Cerebellar cortex (tissue), 1 donor: ENCODE data around the gene FBXO21.
A peak's percentile ranks its signal among the peaks of the same experiment; 100 is the strongest.
"Not testable (repeated sequence)": the region's sequence is repeated elsewhere in the genome, so short reads cannot be mapped to it uniquely, and the experiment has no call there.

Source experiments
- DNase-seq: peaks from one replicate; pipeline ENCODE4 v3.0.0-alpha.2; 2015; ENCODE audit warnings: low spot score

FBXO21 gene

DNA sequence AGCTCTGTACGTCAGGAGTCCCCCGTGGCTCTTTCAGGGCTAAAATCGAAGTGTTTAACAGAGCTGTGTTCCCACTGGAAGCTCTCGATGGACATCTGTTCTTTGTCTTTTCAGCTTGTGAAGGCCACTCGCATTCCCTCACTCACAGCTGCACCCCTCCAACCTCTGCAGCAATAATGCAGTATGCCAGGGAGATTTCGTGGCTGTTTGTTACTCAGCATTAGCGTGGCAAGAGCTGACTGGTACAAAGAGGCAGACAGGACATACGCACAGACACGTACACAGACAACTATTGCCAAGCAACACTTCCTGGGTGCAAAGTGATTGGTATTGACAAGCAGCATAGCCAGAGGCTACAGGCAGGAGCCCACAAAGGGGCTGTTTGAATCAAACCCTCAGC is 11.8 kb upstream of the FBXO21 start:
- DNase-seq, result no peak

- not testable (repeated sequence) for DNase-seq
Observed at GRCh38 chr12:117199956-117200744, 9.9 kb upstream of the FBXO21 start.

GRCh38 chr12:117196334-117196733 is 6.1 kb upstream of the FBXO21 start:
- DNase-seq, result not testable (repeated sequence)

GRCh38 chr12:117195027-117195426 is 4.8 kb upstream of the FBXO21 start:
- DNase-seq, result not testable (repeated sequence)

GRCh38 chr12:117193903-117194302 is 3.6 kb upstream of the FBXO21 start:
- no peak for DNase-seq

DNA sequence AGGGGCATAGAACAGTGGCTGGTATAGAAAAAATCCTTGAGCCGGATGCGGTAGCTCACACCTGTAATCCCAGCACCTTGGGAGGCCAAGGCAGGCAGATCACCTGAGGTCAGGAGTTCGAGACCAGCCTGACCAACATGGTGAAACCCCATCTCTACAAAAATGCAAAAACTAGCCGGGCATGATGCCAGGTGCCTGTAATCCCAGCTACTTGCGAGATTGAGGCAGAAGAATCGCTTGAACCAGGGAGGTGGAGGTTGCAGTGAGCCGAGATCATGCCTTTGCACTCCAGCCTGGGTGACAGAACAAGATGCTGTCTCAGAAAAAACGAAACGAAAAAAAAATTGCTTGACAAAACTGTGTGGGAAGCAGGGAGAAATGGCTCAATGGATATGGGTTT is 2.3 kb upstream of the FBXO21 start:
- not testable (repeated sequence) for DNase-seq

DNA sequence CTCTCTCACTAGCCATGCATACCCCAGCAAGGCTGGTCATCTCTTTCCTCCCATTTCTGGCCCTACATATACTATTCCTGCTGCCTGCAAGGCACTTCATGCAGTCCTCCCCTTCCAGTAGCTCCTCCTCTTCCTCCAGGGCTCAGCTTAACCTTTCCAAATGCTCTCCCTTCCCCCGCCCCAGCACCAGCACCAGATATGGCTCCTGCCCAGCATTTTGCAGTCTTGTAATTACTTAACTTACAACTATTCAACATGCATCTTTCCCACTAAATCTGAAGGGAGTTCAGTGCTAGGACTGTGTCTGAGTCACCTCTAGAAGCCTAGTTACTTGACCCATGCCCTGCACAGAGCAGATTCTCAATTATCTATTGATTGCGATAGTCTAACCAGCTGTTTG is 1.8 kb upstream of the FBXO21 start:
- DNase-seq, result no peak

DNA sequence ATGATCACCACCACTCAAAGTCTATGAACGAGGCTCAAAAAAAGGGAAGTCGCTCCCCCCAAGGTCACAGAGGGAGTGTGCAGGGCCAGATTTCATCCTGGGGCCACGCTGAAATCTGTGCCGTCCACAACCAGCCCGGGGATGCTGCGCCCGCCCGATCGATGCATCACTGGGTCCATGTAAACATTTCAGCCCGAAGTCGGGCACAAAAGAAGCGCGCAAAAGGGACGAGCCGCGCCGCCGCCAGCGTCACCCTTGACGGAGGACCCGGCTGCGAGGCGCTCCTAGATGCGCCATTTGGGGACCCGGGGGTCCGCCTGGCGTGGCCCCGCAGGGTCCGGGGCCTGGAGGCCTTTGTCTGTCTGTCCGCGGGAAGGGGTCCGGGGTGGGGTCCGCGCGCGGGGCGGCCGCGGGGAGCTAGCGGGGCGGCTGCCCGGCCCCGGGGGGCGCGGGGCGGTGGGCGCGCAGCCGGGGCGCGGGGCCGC is 503 bp downstream of the FBXO21 start:
- DNase-seq, result peak; percentile 32

- peak; percentile 53 for DNase-seq
Observed at GRCh38 chr12:117188961-117189724, 1.1 kb downstream of the FBXO21 start.

DNA sequence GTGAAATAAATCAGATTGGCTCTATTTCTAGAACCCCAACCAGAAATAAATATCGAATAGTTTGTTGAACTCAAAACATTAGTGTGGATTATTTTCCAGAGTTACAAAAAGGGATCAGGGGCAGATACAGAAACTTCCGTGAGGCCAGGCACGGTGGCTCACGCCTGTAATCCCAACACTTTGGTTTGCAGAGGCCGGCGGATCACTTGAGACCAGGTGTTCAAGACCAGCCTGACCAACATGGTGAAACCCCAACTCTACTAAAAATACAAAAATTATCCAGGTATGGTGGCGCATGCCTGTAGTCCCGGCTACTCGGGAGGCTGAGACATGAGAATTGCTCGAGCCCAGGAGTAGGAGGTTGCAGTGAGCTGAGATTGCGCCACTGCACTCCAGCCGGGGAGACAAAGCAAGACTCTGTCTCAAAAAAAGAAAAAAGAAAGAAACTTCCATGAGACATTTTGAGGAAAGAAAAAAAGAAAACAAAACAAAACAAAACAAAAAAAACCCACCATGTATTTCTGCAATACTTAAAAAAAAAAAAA is 2.1 kb downstream of the FBXO21 start:
- DNase-seq, result no peak

GRCh38 chr12:117187421-117187820 is 2.8 kb downstream of the FBXO21 start:
- DNase-seq, result peak; percentile 13

- no peak for DNase-seq
Observed at GRCh38 chr12:117182866-117183265, 7.4 kb downstream of the FBXO21 start.

- DNase-seq, result not testable (repeated sequence)
Observed at GRCh38 chr12:117181468-117181843, 8.8 kb downstream of the FBXO21 start.

DNA sequence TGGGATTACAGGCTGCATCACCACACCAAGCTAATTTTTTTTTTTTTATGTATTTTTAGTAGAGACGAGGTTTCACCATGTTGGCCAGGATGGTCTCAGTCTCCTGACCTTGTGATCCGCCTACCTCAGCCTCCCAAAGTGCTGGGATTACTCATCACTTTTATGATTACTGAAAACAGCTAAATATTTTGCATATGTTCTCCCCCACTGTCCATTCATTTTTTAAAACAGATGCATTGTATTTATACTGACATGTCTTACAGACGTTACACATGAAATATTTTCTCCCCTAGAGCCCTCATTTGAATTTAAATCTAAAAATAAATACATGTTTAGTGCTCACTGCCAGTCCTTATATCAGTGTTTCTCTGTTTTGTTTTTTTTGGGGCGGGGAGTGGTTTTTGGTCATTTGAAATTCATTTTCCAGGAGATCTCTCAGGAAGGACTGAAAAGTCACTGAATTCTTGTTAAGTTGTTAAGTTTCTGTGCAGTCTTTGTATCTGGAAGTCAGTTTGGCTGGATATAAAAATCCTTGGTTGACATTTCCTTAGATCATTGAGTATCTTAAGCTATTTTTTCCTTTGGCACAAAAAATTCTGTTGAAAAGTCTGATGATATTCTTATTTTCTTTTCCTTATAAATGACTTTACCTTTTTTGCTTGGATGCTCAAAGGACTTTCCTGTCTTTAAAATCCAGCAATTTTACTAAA is 9.4 kb downstream of the FBXO21 start:
- DNase-seq, result no peak

DNA sequence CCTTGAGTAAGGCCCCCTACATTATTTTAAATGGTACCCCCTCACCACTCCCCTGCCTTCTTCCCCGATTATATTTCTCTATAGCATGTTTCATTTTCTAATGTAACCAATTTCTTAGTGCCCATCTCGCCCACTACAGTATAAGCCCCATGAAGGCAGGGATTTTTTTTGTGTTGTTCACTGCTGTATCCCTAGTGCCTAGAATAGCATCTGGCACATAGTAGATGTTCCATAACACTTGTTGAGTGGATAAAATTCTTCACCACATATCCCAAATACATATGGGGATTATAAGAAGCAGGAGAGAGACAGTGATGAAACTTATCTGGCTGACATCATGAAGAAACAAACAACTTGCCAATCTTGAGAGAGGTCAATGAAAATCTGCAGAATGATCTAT is 11.5 kb downstream of the FBXO21 start:
- no peak for DNase-seq

DNA sequence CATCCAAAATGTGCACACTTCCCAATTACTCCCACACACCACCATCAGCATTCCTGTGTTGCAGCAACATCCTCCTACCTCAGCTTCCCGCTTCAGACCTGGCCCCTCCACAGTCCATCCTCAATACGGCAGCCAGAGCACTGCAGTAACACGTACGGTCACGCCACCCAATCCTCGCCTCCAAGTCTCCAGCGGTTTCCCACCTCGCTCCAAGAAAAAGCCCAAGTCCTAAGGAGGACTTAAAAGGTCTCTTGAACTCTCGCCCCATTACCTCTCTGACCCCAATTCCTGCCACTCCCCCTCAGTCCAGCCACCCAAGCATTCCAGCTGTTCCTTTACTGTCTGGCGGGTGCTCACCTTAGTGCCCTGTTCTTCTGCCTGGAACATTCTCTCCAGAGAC is 12.0 kb downstream of the FBXO21 start:
- no peak for DNase-seq

DNA sequence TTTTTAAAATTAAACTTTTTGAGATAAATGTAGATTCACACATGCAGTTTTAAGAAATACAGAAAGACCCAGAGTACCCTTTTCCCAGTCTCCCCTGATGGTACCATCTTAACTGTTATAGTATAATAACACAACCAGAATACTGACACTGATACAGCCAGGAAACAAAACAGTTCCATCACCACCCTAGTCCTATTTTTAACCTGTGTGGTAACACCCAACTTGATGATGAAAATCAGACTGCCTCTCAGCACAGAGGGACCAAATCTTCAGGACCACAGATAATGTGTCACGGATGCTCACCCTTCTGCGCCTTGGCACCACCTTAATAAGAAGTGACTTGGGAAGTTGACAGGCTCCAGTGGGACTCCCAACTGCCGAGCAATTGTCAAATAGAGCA is 18.1 kb downstream of the FBXO21 start:
- no peak for DNase-seq

GRCh38 chr12:117171499-117172162 is 18.6 kb downstream of the FBXO21 start:
- DNase-seq, result no peak

DNA sequence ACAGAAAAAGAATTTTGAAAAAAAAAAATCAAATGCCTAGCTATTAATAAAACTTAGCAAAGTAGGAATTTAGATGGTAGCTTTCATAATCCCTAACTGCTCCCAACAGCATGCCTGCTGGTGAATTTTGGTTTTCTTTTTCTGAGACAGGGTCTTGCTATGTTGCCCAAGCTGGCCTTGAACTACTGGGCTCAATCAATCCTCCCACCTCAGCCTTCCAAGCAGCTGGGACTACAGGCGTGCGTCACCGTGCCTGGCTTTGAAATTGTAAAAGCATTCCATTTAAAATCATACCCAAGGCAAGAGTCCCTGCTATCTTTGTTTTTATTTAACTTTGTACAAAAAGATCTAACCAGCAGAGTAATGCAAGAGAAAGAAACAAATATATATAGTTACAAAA is 20.7 kb downstream of the FBXO21 start:
- DNase-seq, result no peak

DNA sequence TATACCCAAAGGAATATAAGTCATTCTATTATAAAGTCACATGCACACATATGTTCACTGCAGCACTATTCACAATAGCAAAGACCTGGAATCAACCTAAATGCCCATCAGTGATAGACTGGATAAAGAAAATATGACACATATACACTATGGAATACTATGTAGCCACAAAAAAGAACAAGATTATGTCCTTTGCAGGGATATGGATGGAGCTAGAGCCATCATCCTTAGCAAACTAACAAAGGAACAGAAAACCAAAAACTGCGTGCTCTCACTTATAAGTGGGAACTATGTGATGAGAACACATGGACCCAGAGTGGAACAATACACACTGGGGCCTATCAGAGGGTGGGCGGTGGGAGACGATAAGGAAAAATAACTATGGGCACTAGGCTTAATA is 21.3 kb downstream of the FBXO21 start:
- DNase-seq, result no peak

- DNase-seq, result no peak
Observed at GRCh38 chr12:117167769-117168168, 22.5 kb downstream of the FBXO21 start.

- DNase-seq, result no peak
Observed at GRCh38 chr12:117166107-117166506, 24.2 kb downstream of the FBXO21 start.
